CD4-positive, alpha-beta T cell treated with Interleukin-10 for 1 hour (primary cell): Measurements from ENCODE around the gene TRIM77.
"Not testable (repeated sequence)": the region's sequence is repeated elsewhere in the genome, so short reads cannot be mapped to it uniquely, and the experiment has no call there.

Experiments used
- DNase-seq: peaks from one replicate; pipeline ENCODE4 v3.0.0-alpha.2; 2020

Gene TRIM77

GRCh38 chr11:89709999-89710398 is at the start of gene TRIM77:
Gene TRIM77, plus strand, starts transcription at chr11:89710299. Its CDS starts 0 bp downstream, at chr11:89710299.
- DNase-seq = not testable (repeated sequence)

GRCh38 chr11:89667001-89667400 is 43.1 kb upstream of the TRIM77 start:
- DNase-seq = no peak

- DNase-seq = not testable (repeated sequence)
Observed at GRCh38 chr11:89668158-89668557, 41.9 kb upstream of the TRIM77 start.

GRCh38 chr11:89669586-89669985 is 40.5 kb upstream of the TRIM77 start:
- not testable (repeated sequence) for DNase-seq

GRCh38 chr11:89669993-89670669 is 40.0 kb upstream of the TRIM77 start:
- DNase-seq = not testable (repeated sequence)

- not testable (repeated sequence) for DNase-seq
Observed at GRCh38 chr11:89672547-89672946, 37.6 kb upstream of the TRIM77 start.

GRCh38 chr11:89673380-89673779 is 36.7 kb upstream of the TRIM77 start:
- DNase-seq = not testable (repeated sequence)

GRCh38 chr11:89675383-89675782 is 34.7 kb upstream of the TRIM77 start:
- DNase-seq = not testable (repeated sequence)

- DNase-seq = not testable (repeated sequence)
Observed at GRCh38 chr11:89675948-89676347, 34.2 kb upstream of the TRIM77 start.

GRCh38 chr11:89707080-89707479 is 3.0 kb upstream of the TRIM77 start:
- not testable (repeated sequence) for DNase-seq

- not testable (repeated sequence) for DNase-seq
Observed at GRCh38 chr11:89724866-89725498, 14.9 kb downstream of the TRIM77 start.

- DNase-seq = not testable (repeated sequence)
Observed at GRCh38 chr11:89730215-89730614, 20.1 kb downstream of the TRIM77 start.

GRCh38 chr11:89736566-89736965 is 26.5 kb downstream of the TRIM77 start:
- no peak for DNase-seq

GRCh38 chr11:89737116-89737515 is 27.0 kb downstream of the TRIM77 start:
- no peak for DNase-seq

GRCh38 chr11:89741406-89741805 is 31.3 kb downstream of the TRIM77 start:
- not testable (repeated sequence) for DNase-seq

- DNase-seq = not testable (repeated sequence)
Observed at GRCh38 chr11:89744158-89744557, 34.1 kb downstream of the TRIM77 start.

GRCh38 chr11:89750822-89751221 is 40.7 kb downstream of the TRIM77 start:
- not testable (repeated sequence) for DNase-seq
